Liver (tissue), 9 donors: Measurements from ENCODE around the gene TIAM1. TPM values are rescaled to one million over a fixed set of nuclear protein-coding genes. Genes with fewer than 3 reads are reported as not detected.

Experiments used
- DNase-seq: peaks from one replicate; pipeline ENCODE4 v3.0.0-alpha.2; 2017; ENCODE audit warnings: low spot score
- H3K27ac ChIP-seq, 2 donors: one replicate each; pipeline ENCODE4 v1.7.0; 2013; ENCODE audit warnings: inconsistent platforms in 2 of 2, low read length in 2 of 2, control low read depth in 1 of 2, low read depth in 1 of 2, mild to moderate bottlenecking in 1 of 2
- H3K27me3 ChIP-seq, 4 donors: one replicate each; pipeline versions ENCODE4 v1.6.1 to v1.7.0; 2013; ENCODE audit warnings: low read length in 3 of 4, inconsistent platforms in 1 of 4, mild to moderate bottlenecking in 1 of 4, moderate library complexity in 1 of 4; ENCODE audit not compliant: control insufficient read depth in 4 of 4, insufficient read depth in 4 of 4
- H3K36me3 ChIP-seq, 4 donors: one replicate each; pipeline versions ENCODE4 v1.6.1 to v1.7.0; 2013; ENCODE audit warnings: low read length in 3 of 4, mild to moderate bottlenecking in 3 of 4, low read depth in 1 of 4, moderate library complexity in 1 of 4; ENCODE audit not compliant: control insufficient read depth in 4 of 4, insufficient read depth in 3 of 4
- H3K4me1 ChIP-seq, 4 donors: one replicate each; pipeline versions ENCODE4 v1.6.1 to v1.7.0; 2013; ENCODE audit warnings: low read length in 3 of 4, mild to moderate bottlenecking in 3 of 4, moderate library complexity in 1 of 4; ENCODE audit not compliant: control insufficient read depth in 4 of 4, insufficient read depth in 4 of 4
- H3K4me3 ChIP-seq, 3 donors: one replicate each; pipeline versions ENCODE4 v1.6.1 to v1.7.0; 2013; ENCODE audit warnings: low read length in 3 of 3, control low read depth in 1 of 3, low read depth in 1 of 3, mild to moderate bottlenecking in 1 of 3
- H3K9ac ChIP-seq, 2 donors: one replicate each; pipeline ENCODE4 v1.7.0; 2013; ENCODE audit warnings: low read length in 2 of 2, mild to moderate bottlenecking in 2 of 2, moderate library complexity in 2 of 2, control low read depth in 1 of 2, low read depth in 1 of 2
- H3K9me3 ChIP-seq, 4 donors: one replicate each; pipeline versions ENCODE4 v1.6.1 to v1.7.0; 2013; ENCODE audit warnings: low read length in 3 of 4; ENCODE audit not compliant: control insufficient read depth in 4 of 4
- ATF3 ChIP-seq: IDR thresholded peaks from 2 replicates; pipeline ENCODE4 v1.6.1; 2016; ENCODE audit warnings: antibody characterized with exemption
- CTCF ChIP-seq: fragments of 150-350 bp; IDR thresholded peaks from 2 replicates; pipeline ENCODE4 v1.5.1; 2017; ENCODE audit warnings: improper control_type of control experiment, low read depth, low read length; ENCODE audit not compliant: missing input control
- EGR1 ChIP-seq, 2 donors: IDR thresholded peaks; 2 replicates each; pipeline ENCODE4 v1.6.1; 2016 to 2018; ENCODE audit warnings: antibody characterized with exemption in 2 of 2, low read depth in 2 of 2
- FOXA1 ChIP-seq: IDR thresholded peaks from 2 replicates; pipeline ENCODE4 v1.6.1; 2016; ENCODE audit warnings: antibody characterized with exemption
- FOXA2 ChIP-seq: IDR thresholded peaks from 2 replicates; pipeline ENCODE4 v1.6.1; 2016; ENCODE audit warnings: antibody characterized with exemption
- GABPA ChIP-seq, 2 donors: IDR thresholded peaks in 1 of 2; conservative IDR thresholded peaks in 1 of 2; 2 replicates each; pipeline ENCODE4 v1.6.1; 2016; ENCODE audit warnings: antibody characterized with exemption in 2 of 2, mild to moderate bottlenecking in 1 of 2, moderate library complexity in 1 of 2
- HNF4A ChIP-seq, 2 donors: conservative IDR thresholded peaks; 2 replicates each; pipeline ENCODE4 v1.6.1; 2016; ENCODE audit warnings: antibody characterized with exemption in 2 of 2, mild to moderate bottlenecking in 2 of 2
- HNF4G ChIP-seq: IDR thresholded peaks from 2 replicates; pipeline ENCODE4 v1.6.1; 2016; ENCODE audit warnings: antibody characterized with exemption
- JUND ChIP-seq, 2 donors: IDR thresholded peaks; 2 replicates each; pipeline ENCODE4 v1.6.1; 2016; ENCODE audit warnings: antibody characterized with exemption in 2 of 2
- MAX ChIP-seq: IDR thresholded peaks from 2 replicates; pipeline ENCODE4 v1.6.1; 2016; ENCODE audit warnings: antibody characterized with exemption
- NR2F2 ChIP-seq: IDR thresholded peaks from 2 replicates; pipeline ENCODE4 v1.6.1; 2016; ENCODE audit warnings: antibody characterized with exemption
- RAD21 ChIP-seq, 2 donors: IDR thresholded peaks; 2 replicates each; pipeline ENCODE4 v1.6.1; 2016; ENCODE audit warnings: antibody characterized with exemption in 2 of 2, mild to moderate bottlenecking in 2 of 2
- REST ChIP-seq: IDR thresholded peaks from 2 replicates; pipeline ENCODE4 v1.6.1; 2016; ENCODE audit warnings: antibody characterized with exemption, mild to moderate bottlenecking
- RXRA ChIP-seq, 2 donors: IDR thresholded peaks; 2 replicates each; pipeline ENCODE4 v1.6.1; 2017 to 2018; ENCODE audit warnings: antibody characterized with exemption in 2 of 2, mild to moderate bottlenecking in 1 of 2
- YY1 ChIP-seq: IDR thresholded peaks from 2 replicates; pipeline ENCODE4 v1.6.1; 2016; ENCODE audit warnings: antibody characterized with exemption, mild to moderate bottlenecking
- ZBTB33 ChIP-seq: IDR thresholded peaks from 2 replicates; pipeline ENCODE4 v1.6.1; 2016; ENCODE audit warnings: antibody characterized with exemption
- WGBS: extraction: QIAGEN DNeasy Blood & Tissue Kit; methylation state at CpG from one replicate; pipeline ENCODE4 v1.1.7; 2013; 5-methylcytosine and 5-hydroxymethylcytosine counted together
- polyA plus RNA-seq, 2 donors: library from polyadenylated mRNA; stranded (reverse) in 1 of 2; unstranded in 1 of 2; fragments of 200-250 nt in 1 of 2; fragments of >200 nt in 1 of 2; fragmentation: Nextera tagmentation in 1 of 2; extraction: Ambion mirVana in 1 of 2; gene quantifications; one replicate each; pipeline versions ENCODE4 v1.2.1 to v1.2.3, GENCODE V29; 2013 to 2015
- total RNA-seq, 2 donors: library from RNA; depleted of rRNA; stranded (reverse); fragments of >200 nt; gene quantifications; one replicate each; pipeline ENCODE4 v1.2.3, GENCODE V29; 2014
- donor health status: healthy.
- donor health status: healthy.
- donor health status: healthy.
- donor health status: healthy.
- donor health status: healthy.

The TIAM1 gene
- total and polyA plus RNA-seq, 4 donors, result 3.0 to 7.4 (median 4.8) TPM

- no peak for TF ChIP-seq HNF4G
- TF ChIP-seq CTCF, result peak; percentile 58
- peak; percentile 88 for TF ChIP-seq RAD21 (IDR thresholded peaks at IDR 0.05)
Measured at GRCh38 chr21:31198575-31198974, 145.5 kb downstream of the TIAM1 start (continued).

GRCh38 chr21:31196724-31197123 lies 147.3 kb downstream of the TIAM1 start:
- H3K9me3 ChIP-seq, result no peaks in the 10 kb centered on the region
- no peak overlapping the region for H3K27ac ChIP-seq
- 95% methylated on average over 2 of the region's 2 CpGs for WGBS
- DNase-seq, result no peak
- H3K4me3 ChIP-seq, result no peak overlapping the region
- H3K36me3 ChIP-seq, result peaks cover 0 to 2% (median under 1%) of the 10 kb centered on the region in 4 donors
- H3K9ac ChIP-seq, result no peak overlapping the region
- no peaks in the 10 kb centered on the region for H3K27me3 ChIP-seq
- H3K4me1 ChIP-seq, result no peaks in the 10 kb centered on the region
- TF ChIP-seq REST, result no peak
- no peak for TF ChIP-seq RXRA (IDR thresholded peaks at IDR 0.05)
- no peak for TF ChIP-seq NR2F2
- TF ChIP-seq MAX, result no peak
- TF ChIP-seq YY1, result no peak
- no peak for TF ChIP-seq ZBTB33
- no peak for TF ChIP-seq FOXA2
- TF ChIP-seq EGR1 (IDR thresholded peaks at IDR 0.05; ENCODE audit: low read depth in 2 of 2), result no peak
- TF ChIP-seq ATF3, result no peak
- no peak for TF ChIP-seq GABPA (IDR thresholded peaks at IDR 0.05 in 1 of 2, conservative IDR thresholded peaks at IDR 0.05 in 1 of 2)
- TF ChIP-seq CTCF, result no peak
- TF ChIP-seq JUND (IDR thresholded peaks at IDR 0.05), result no peak
- no peak for TF ChIP-seq HNF4G
- TF ChIP-seq RAD21 (IDR thresholded peaks at IDR 0.05), result no peak
- no peak for TF ChIP-seq FOXA1
- TF ChIP-seq HNF4A (conservative IDR thresholded peaks at IDR 0.05), result no peak
